Stimulated activated CD8-positive, alpha-beta memory T cell treated with anti-CD3 and anti-CD28 coated beads, Interleukin-15, amount 100 ng/mL, for 24 hours (primary cell): ENCODE data around the gene VEGFA.

Experiments
- DNase-seq: peaks from one replicate; pipeline ENCODE4 v3.0.0-alpha.2; 2020; ENCODE audit warnings: low read depth

VEGFA gene

GRCh38 chr6:43772681-43773049 is 2.7 kb downstream of the VEGFA start:
- no peak for DNase-seq

GRCh38 chr6:43773050-43773979 is 3.3 kb downstream of the VEGFA start:
- no peak for DNase-seq

- DNase-seq, result no peak
Observed at GRCh38 chr6:43773980-43774775, 4.2 kb downstream of the VEGFA start.

- peak; percentile 23 for DNase-seq
Observed at GRCh38 chr6:43774776-43775534, 4.9 kb downstream of the VEGFA start.

GRCh38 chr6:43775535-43775885 is 5.5 kb downstream of the VEGFA start:
- DNase-seq, result no peak

GRCh38 chr6:43776115-43776798 is 6.2 kb downstream of the VEGFA start:
- no peak for DNase-seq

- no peak for DNase-seq
Observed at GRCh38 chr6:43776799-43777776, 7.1 kb downstream of the VEGFA start.

GRCh38 chr6:43778131-43778855 is 8.3 kb downstream of the VEGFA start:
- no peak for DNase-seq

- DNase-seq, result no peak
Observed at GRCh38 chr6:43778976-43779851, 9.2 kb downstream of the VEGFA start.

GRCh38 chr6:43779852-43780236 is 9.8 kb downstream of the VEGFA start:
- DNase-seq, result no peak

GRCh38 chr6:43780293-43780692 is 10.3 kb downstream of the VEGFA start:
- DNase-seq, result no peak

GRCh38 chr6:43780941-43781928 is 11.2 kb downstream of the VEGFA start:
- no peak for DNase-seq

GRCh38 chr6:43781941-43782704 is 12.1 kb downstream of the VEGFA start:
- DNase-seq, result no peak

- no peak for DNase-seq
Observed at GRCh38 chr6:43782764-43783513, 12.9 kb downstream of the VEGFA start.

GRCh38 chr6:43784049-43784855 is 14.2 kb downstream of the VEGFA start:
- no peak for DNase-seq
